NCI-H128 (cell line): ENCODE results near the gene DNAJC18.

Experiments
- DNase-seq: peaks from one replicate; lab custom pipeline; 2025; ENCODE audit not compliant: unreplicated experiment; lab: John Stamatoyannopoulos, UW

Gene DNAJC18

GRCh38 chr5:139406963-139407362, 32.4 kb downstream of the DNAJC18 start:
- no peak for DNase-seq

GRCh38 chr5:139404484-139404840, 34.9 kb downstream of the DNAJC18 start:
- DNase-seq = no peak

GRCh38 chr5:139403787-139404483, 35.4 kb downstream of the DNAJC18 start, which contains the start of gene SPATA24:
Gene SPATA24 (minus strand): TSS chr5:139404089. CDS start chr5:139404060, 29 bp downstream.
- DNase-seq = peak; percentile 82

GRCh38 chr5:139403418-139403786, 35.9 kb downstream of the DNAJC18 start:
- no peak for DNase-seq

DNA sequence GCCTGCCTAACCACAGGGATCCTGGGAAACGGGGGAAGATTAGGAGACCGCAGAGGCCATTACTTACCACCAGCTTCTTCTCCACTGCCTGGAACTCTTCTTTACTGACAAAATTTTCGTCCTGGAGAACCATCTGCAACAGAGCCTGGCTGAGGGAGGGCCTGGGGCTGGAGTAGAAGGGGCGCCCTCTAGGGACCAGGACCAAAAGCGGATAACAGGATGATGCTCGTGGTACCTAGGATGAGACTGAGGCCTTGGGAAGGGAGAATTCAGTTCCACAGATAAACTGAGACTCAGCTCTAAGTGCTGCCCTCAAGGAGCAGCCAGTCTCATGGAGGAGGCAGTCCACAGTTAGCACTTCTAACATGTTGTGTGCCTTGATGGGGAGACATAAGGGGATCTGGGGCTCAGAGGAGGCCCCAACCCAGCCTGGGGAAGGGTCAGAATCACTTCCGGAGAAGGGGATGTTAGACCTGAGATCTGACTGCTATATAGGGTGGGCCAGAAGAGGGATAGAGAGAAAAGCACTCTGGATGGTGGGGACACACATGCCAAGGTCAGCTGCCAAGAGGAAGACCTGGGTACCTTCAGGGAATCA, 36.7 kb downstream of the DNAJC18 start:
- DNase-seq = no peak

DNA sequence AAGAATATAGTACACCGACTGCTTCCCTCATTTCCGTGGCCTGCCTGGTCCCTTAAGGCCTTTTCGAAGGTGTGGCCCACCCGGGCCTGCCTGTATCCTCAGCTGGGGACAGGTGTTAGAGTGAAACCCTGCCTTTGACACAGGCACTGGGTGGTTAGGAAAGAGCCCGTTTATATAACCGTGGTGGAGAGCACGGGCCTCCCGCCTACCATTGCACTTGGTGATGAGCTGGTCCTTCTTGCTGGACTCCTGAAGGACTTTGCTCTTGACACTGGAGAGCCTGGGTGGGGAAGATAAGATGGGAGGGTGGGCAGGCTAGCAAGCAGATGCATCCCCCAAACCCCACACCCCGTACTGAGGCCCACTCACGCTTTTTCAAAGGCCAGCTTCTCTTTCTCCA, 37.8 kb downstream of the DNAJC18 start:
- no peak for DNase-seq

- DNase-seq = no peak
These were observed 39.7 kb downstream of the DNAJC18 start for GRCh38 chr5:139399501-139400121.

- DNase-seq = no peak
These were observed 41.4 kb downstream of the DNAJC18 start for GRCh38 chr5:139397921-139398320.

GRCh38 chr5:139396691-139397090, 42.6 kb downstream of the DNAJC18 start:
- no peak for DNase-seq

DNA sequence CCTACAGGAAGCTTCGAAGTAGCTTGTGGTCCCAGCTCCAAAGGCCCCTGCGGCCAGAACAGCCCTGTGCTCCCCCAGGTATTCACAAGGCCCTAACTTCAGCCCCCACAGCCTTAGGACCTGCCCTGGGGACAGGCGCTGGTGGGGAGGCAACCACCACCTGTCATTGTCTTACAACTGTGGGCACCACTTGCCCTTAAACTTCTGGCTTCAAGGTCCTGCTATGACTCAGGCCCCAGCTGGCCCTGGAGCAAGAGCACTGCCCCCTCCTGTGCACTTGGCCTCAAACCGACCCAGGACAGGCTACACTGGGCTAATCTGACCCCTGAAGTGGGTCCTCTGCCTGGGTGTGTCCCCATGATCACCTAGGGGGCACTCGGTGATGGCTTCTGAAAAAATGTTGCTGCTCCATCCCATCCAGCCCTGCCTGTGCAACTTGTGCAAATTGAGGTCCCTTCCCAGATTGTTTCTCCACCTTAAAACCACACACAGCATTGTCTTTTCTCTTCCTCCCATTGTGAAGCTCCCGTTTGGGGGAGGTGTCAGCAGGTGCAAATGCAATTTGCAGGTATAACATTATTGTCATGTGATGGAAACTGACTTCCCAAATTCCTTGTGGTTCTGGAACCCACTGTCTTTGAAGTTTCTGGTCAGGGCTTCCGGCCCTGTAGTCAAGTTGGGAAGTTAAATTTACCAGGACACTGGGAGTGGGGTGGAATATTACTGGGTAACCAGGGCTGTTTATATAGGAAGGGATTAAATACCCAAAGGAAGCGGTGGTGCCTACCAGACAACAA, 43.3 kb downstream of the DNAJC18 start:
- no peak for DNase-seq

DNA sequence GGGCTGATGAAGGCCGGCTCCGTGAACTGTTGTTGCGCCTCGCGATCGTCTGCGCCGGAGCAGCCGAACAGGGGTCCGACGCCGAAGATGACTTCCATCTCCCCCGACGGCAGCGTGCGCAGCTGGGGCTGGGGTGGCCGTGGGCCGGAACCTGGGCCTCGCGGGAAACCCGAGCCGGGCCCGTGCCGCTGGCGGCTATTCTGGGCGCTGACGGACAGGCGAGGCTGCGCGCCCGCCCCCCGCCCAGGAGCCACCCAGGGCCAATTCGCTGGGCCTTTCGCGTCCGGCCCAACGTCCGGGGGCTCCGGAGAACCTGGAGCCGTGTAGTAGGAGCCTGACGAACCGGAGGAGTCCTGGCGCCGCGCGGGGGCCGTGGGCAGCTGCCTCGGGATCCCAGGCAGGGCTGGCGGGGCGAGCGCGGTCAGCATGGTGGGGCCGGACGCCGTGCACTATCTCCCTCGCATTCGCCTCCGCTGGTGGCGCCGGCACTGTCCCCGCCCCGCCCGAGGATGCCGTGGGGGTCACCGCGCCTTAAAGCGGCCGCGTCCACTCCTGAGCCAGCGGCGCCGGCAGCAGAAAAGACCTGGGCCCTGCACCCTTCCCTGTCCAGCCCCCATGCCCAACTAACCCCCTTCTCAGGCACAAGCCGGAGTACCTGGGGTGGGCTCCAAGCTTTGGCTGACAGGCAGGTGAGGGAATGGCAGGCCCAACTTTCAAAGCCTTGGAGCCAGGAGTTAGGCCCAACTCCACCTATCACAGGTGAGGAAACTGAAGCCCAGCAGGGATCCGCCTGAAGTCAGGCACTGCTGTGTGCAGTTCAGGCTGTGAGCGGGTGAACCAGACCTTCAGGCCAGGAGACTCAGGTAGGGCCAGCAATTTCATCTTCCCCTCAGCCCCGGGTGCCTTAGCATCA, 44.4 kb downstream of the DNAJC18 start, which contains the start of gene PROB1:
TSS of gene PROB1 (minus strand) at position 451 of the 913 bp plus-strand sequence. CDS start at position 428, 23 bp downstream.
- DNase-seq = no peak

DNA sequence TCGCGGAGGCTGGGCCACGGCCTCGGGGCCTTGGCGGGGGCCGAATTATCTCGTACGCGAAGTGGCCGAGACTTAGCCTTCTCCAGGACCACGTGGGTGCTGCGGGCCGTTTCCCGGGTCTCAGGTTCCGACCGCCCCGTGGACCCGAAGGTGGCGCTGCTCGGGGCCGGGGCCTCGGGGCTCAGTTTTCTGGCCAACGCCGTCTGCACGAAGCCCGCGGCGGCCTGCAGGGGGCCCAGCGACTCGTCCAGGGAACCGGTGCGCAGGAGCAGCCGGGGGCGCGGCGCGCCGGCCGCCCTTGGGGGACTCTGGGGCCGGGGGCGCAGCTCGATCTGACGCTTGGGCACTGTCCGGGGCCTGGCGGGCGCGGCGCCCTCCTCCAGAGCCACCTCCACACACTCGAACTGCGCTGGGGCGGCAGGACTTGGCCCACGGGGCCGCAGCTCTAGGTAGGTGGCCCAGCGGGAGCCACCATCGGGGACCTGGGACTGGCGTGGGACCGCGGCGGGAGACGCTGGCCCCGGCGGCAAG, 45.1 kb downstream of the DNAJC18 start:
- no peak for DNase-seq

DNA sequence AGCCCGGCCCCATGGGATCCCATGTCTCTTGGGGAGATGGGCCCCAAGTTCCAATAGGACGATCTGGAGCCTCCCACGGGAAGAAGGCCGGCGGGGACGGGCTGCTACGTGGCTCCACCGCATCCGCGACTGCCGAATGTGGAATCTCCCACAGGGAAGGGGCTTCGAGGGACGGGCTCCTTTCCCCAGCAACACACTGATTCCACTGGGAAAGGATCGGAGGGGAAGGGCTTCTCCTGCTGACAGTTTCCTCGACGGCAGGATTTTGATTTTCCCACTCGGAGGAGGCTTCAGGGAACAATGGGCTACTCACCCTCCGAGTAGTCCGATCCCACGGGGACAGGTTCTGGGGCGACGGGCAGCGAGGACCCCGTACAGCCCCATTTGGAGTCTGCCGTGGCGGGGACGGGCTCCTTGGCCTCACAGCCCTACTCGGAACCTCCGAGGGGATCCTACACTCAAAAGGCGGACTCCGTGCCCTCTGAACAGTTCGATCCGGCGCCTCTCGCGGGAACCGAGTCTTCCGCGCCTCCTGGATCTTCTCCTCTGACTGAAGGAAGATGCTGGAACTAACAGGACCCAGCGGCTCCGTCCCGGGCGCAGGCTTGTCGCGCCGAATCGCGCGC, 45.7 kb downstream of the DNAJC18 start:
- no peak for DNase-seq

DNA sequence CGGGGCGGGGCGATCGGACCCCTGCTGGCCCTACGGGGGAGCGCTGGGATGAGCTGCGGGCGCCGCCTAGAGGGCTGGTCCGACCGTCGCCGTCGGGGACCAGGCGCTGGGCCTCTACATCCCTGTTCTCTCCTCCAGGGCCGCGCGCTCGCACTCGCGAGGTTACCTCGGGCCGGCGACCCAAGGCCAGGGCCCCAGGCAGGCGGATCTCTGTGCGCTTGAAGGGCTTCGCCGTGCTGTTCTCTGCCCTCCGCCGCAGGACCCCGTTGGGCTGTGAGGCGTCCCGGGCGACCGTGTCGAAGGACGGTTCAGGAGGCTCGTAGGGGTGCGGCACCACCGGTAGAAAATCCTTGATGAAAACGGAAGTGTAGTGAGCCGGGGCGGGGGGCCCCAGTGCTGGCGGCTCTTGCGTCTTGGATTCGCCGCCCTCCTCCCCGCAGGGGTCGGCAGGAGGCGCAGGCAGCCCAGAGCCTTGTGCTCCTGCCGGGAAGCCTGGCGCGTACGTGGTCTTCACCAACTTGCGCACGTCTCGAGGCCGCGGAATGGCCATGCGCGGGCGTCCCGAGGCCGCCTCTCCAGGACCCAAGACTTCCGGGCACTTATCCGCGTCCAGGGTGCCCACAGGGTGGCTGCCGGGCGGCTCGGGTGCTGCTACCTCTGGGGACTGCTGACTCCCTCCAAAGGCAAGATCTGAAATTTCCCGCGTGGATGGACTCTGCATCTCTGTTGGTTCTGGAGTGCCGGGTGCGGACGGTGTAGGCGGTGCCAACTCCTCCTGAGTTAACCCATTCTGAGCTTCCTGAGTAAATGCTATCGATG, 46.4 kb downstream of the DNAJC18 start:
- no peak for DNase-seq

DNA sequence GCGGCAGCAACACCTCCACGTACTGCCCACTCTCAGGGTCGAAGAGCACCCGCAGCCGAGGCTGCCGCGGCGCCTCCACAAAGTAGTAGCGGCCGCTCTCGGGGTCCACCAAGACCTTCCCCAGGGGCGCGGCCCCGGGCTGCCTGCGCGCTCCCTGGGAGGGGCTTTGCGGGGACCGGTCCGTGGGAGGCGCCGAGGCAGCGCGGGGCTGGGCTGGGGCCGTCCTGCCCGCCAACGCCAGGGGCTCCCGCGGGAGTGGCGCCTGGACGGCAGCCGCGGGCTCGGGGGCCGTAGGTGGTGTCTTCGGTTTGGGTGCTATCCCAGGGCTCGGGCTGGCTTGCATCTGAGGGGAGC, 47.0 kb downstream of the DNAJC18 start:
- DNase-seq = no peak

- DNase-seq = no peak
These were observed 47.6 kb downstream of the DNAJC18 start for GRCh38 chr5:139391570-139392323.

DNA sequence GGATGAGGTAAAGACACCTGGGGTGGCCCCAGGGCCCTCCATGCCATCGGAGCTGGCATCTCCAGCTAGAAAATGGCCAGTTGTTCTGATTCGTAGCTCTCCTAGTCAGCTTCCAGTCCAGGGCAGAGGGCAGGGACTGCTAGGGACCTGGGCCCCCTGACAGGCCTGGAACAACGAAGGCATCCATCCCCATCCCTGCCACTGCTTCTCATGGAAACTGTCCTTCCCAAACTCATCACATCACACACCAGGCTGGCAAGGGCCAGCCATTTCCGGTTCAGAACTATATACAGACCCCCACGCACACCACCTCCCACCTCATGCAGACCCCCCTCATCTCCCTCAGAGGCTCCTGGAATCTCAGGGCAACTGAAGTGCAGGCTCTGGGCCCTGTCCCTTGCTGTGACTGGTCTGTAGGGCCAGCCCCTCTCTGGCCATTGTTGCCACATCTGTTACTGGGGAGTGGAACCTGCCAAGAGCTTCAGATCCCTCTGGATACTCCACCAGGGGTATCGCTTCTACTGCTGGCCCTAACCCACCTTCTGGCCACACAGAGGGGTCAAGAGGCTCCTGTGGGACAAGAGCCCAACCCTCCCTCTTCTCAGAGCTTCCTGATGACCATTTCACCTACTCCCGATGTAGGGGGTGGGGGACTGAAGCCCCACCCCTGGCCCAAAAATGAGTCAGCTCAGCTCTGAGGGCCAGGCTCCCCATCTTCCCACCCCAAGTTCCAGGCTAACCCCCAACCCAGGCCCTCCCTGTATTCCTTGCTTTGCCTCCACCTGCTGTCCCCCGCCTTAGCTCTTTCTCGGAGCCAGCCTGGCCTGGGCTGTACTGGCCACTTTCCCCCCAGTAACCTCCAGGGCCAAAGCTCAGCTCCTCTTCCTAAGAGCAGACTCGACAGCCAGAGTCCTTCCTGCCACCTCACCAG, 48.4 kb downstream of the DNAJC18 start:
- no peak for DNase-seq
